Mesothelial cell of epicardium (in vitro differentiated cells): ENCODE results near the gene TBC1D14. TPM values are rescaled to one million over a fixed set of nuclear protein-coding genes. Genes with fewer than 3 reads are reported as not detected.
A peak's percentile ranks its signal among the peaks of the same experiment; 100 is the strongest.

ENCODE experiments used
- DNase-seq, 2 experiments: peaks; one replicate each; pipeline ENCODE4 v3.0.0; 2021; ENCODE audit warnings: low spot score in 2 of 2; ENCODE audit not compliant: unreplicated experiment in 2 of 2
- H3K27ac Mint-ChIP-seq: 2 replicates; pipeline ENCODE4 v1.8.0; 2021; ENCODE audit warnings: mixed read lengths
- H3K27me3 Mint-ChIP-seq: 2 replicates; pipeline ENCODE4 v1.8.0; 2021; ENCODE audit warnings: low read depth, mixed read lengths
- H3K36me3 Mint-ChIP-seq: 2 replicates; pipeline ENCODE4 v1.8.0; 2021; ENCODE audit warnings: mixed read lengths
- H3K4me1 Mint-ChIP-seq: 2 replicates; pipeline ENCODE4 v1.8.0; 2021; ENCODE audit warnings: mixed read lengths
- H3K4me3 Mint-ChIP-seq: 2 replicates; pipeline ENCODE4 v1.8.0; 2021; ENCODE audit warnings: mild to moderate bottlenecking, moderate library complexity, mixed read lengths
- H3K9me3 Mint-ChIP-seq: 2 replicates; pipeline ENCODE4 v1.8.0; 2021; ENCODE audit warnings: mixed read lengths
- total RNA-seq: library from RNA; stranded (reverse); gene quantifications from 3 replicates; pipeline ENCODE4 v1.2.1, GENCODE V29; 2021
- TF ChIP-seq, protein P1 (sequence below): fragments of 200-600 bp; sonication (generic); IDR thresholded peaks from one replicate; pipeline ENCODE4 v1.5.0; 2021; ENCODE audit warnings: antibody characterized with exemption; ENCODE audit not compliant: unreplicated experiment

The TBC1D14 gene
- total RNA-seq, 1 donor from 2014 or later, result 54.5 TPM

- Mint-ChIP-seq H3K27me3 (peaks cover 8% of the 10 kb centered on the region), H3K4me1 (peaks cover 9% of the 10 kb centered on the region), H3K9me3 (no peaks in the 10 kb centered on the region), H3K27ac (no peak overlapping the region), H3K36me3 (peaks cover under 1% of the 10 kb centered on the region), H3K4me3 (no peak overlapping the region)
- DNase-seq, result no peak
- TF ChIP-seq, protein P1, sequence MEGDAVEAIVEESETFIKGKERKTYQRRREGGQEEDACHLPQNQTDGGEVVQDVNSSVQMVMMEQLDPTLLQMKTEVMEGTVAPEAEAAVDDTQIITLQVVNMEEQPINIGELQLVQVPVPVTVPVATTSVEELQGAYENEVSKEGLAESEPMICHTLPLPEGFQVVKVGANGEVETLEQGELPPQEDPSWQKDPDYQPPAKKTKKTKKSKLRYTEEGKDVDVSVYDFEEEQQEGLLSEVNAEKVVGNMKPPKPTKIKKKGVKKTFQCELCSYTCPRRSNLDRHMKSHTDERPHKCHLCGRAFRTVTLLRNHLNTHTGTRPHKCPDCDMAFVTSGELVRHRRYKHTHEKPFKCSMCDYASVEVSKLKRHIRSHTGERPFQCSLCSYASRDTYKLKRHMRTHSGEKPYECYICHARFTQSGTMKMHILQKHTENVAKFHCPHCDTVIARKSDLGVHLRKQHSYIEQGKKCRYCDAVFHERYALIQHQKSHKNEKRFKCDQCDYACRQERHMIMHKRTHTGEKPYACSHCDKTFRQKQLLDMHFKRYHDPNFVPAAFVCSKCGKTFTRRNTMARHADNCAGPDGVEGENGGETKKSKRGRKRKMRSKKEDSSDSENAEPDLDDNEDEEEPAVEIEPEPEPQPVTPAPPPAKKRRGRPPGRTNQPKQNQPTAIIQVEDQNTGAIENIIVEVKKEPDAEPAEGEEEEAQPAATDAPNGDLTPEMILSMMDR, result no peak
Observed at GRCh38 chr4:7037425-7037824, 127.8 kb downstream of the TBC1D14 start.

- TF ChIP-seq, protein P1, result no peak
- peaks cover 26% of the 10 kb centered on the region for H3K4me1 Mint-ChIP-seq
- H3K27me3 Mint-ChIP-seq, result peaks cover 8% of the 10 kb centered on the region
- no peak overlapping the region for H3K27ac Mint-ChIP-seq
- no peaks in the 10 kb centered on the region for H3K36me3 Mint-ChIP-seq
- no peaks in the 10 kb centered on the region for H3K9me3 Mint-ChIP-seq
- no peak for DNase-seq
- H3K4me3 Mint-ChIP-seq, result peak overlapping the region; percentile 15
Observed at GRCh38 chr4:7040765-7041164, 131.1 kb downstream of the TBC1D14 start.

GRCh38 chr4:7041246-7041645 is 131.6 kb downstream of the TBC1D14 start:
- TF ChIP-seq, protein P1, result no peak
- Mint-ChIP-seq H3K27me3 (peaks cover 8% of the 10 kb centered on the region), H3K4me1 (peaks cover 27% of the 10 kb centered on the region), H3K27ac (no peak overlapping the region), H3K36me3 (no peaks in the 10 kb centered on the region), H3K4me3 (peak overlapping the region; percentile 83), H3K9me3 (no peaks in the 10 kb centered on the region)
- DNase-seq, result no peak

- H3K36me3 Mint-ChIP-seq, result no peaks in the 10 kb centered on the region
- TF ChIP-seq, protein P1, result no peak
- peak in 1 of 2 experiments; percentile 42 for DNase-seq
- H3K27ac Mint-ChIP-seq, result peak overlapping the region; percentile 87
- H3K27me3 Mint-ChIP-seq, result peaks cover 8% of the 10 kb centered on the region
- peaks cover 32% of the 10 kb centered on the region for H3K4me1 Mint-ChIP-seq
- peak overlapping the region; percentile 83 for H3K4me3 Mint-ChIP-seq
- H3K9me3 Mint-ChIP-seq, result no peaks in the 10 kb centered on the region
Observed at GRCh38 chr4:7041801-7042502, 132.3 kb downstream of the TBC1D14 start.

DNA sequence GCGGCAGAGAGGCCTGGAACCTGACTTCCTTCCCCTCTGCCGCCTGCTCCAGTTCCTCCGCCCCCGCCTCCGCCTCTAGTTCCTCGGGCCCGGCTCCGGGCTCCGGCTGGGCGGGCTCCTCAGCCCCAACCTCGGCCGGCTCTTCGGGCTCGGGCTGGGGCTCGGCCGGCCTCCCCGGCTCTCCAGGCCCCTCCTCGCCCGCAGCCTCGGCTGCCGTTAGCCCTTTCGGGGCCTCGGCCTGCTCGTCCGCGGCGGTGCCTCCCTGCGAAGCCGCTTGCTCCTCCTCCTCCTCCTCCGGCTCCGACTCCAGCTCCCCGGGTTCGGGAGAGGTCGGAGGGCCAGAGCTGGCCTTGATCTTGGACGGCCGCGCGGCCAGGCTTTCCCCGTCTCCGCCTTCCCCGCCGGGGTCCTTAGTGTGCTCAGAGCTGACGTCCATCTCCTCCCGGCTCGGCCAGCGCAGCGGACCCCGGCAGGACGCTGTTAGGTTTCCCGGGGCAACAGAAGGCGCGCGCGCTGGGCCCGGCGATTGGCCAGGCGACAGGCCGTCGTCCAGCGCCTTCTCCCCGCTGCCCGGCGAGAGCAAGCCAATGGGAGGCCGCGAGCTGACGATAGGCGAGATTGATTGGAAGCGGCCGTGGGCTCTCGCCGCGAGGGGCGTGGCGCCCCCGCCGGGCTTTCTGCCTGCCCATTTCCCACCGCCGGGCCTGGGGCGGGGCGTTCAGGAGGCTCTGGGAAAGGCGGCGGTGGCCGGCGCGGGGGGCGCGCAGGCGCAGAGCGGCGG is 133.1 kb downstream of the TBC1D14 start:
- TF ChIP-seq, protein P1, result peak; percentile 38
- Mint-ChIP-seq H3K36me3 (peaks cover 3% of the 10 kb centered on the region), H3K9me3 (no peaks in the 10 kb centered on the region), H3K4me3 (peak overlapping the region; percentile 83), H3K4me1 (peaks cover 31% of the 10 kb centered on the region), H3K27ac (peak overlapping the region; percentile 87), H3K27me3 (peaks cover 8% of the 10 kb centered on the region)
- peak; percentile 97 to 98 for DNase-seq
